Endothelial cell of umbilical vein (primary cell): ENCODE measurements around the gene CRELD2. TPM values are rescaled to one million over a fixed set of nuclear protein-coding genes. Genes with fewer than 3 reads are reported as not detected.
A peak's percentile ranks its signal among the peaks of the same experiment; 100 is the strongest.

Experiments used
- BruUV-seq: library from RNA; stranded (reverse); fragments of 400-500 nt; replicated peaks from 2 replicates; lab custom pipeline; 2021; lab: Mats Ljungman, UMichigan
- CTCF ChIA-PET: fragments of 300-600, 350-600 bp; sonication (Branson Sonifier 250); formaldehyde crosslinking; loops from one replicate; lab custom pipeline; 2021; ENCODE audit warnings: antibody characterized with exemption, inconsistent platforms; lab: Charles Lee
- POLR2A ChIA-PET: fragments of 300-600, 350-600 bp; sonication (Branson Sonifier 250); formaldehyde crosslinking; loops from one replicate; lab custom pipeline; 2021; ENCODE audit warnings: antibody characterized with exemption, inconsistent platforms; lab: Charles Lee
- DNase-seq: peaks from one replicate; pipeline ENCODE4 v3.0.0-alpha.2; 2011; ENCODE audit warnings: low read depth, low spot score
- FAIRE-seq: peaks from 2 replicates; lab custom pipeline; 2011; peaks lifted over from hg19 to GRCh38; lab: Jason Lieb, UNC
- H2AFZ ChIP-seq: 2 replicates; pipeline ENCODE4 v1.6.0; 2012; ENCODE audit warnings: low read depth, low read length, control low read depth, inconsistent platforms
- H3K27ac ChIP-seq: 2 replicates; pipeline ENCODE4 v1.5.1; 2011; ENCODE audit warnings: low read depth, mild to moderate bottlenecking, control low read depth, low read length, moderate library complexity; ENCODE audit not compliant: insufficient read depth
- H3K27me3 ChIP-seq, 2 experiments: 2 replicates each; pipeline versions ENCODE4 v1.6.0 to v1.6.1; 2011; ENCODE audit warnings: low read length in 2 of 2, mixed read lengths in 1 of 2; ENCODE audit not compliant: control insufficient read depth in 2 of 2, insufficient read depth in 2 of 2
- H3K36me3 ChIP-seq, 2 experiments: 2 replicates in 1 of 2; 3 replicates in 1 of 2; pipeline ENCODE4 v1.5.1; 2011; ENCODE audit warnings: low read length in 2 of 2, mild to moderate bottlenecking in 1 of 2, moderate library complexity in 1 of 2; ENCODE audit not compliant: control insufficient read depth in 2 of 2, insufficient read depth in 2 of 2; ENCODE audit errors: extremely low read depth in 1 of 2
- H3K4me1 ChIP-seq: 3 replicates; pipeline ENCODE4 v1.5.1; 2011; ENCODE audit warnings: mild to moderate bottlenecking, low read length; ENCODE audit not compliant: control insufficient read depth, insufficient read depth; ENCODE audit errors: extremely low read depth
- H3K4me2 ChIP-seq: 2 replicates; pipeline ENCODE4 v1.6.1; 2011; ENCODE audit warnings: low read length, control low read depth, mixed read lengths; ENCODE audit not compliant: insufficient read depth
- H3K4me3 ChIP-seq, 3 experiments: fragments of 200-600 bp in 1 of 3; sonication (generic), shearing (Covaris generic) in 1 of 3; replicated peaks in 1 of 3; 2 replicates each; pipeline ENCODE4 v1.5.1; 2011 to 2016; ENCODE audit warnings: control low read depth in 3 of 3, low read length in 3 of 3, mild to moderate bottlenecking in 2 of 3, inconsistent platforms in 1 of 3, low read depth in 1 of 3, moderate library complexity in 1 of 3; ENCODE audit not compliant: insufficient read depth in 1 of 3
- H3K79me2 ChIP-seq: 2 replicates; pipeline ENCODE4 v1.6.0; 2012; ENCODE audit warnings: low read length, inconsistent platforms; ENCODE audit not compliant: control insufficient read depth, insufficient read depth
- H3K9ac ChIP-seq: replicated peaks from 2 replicates; pipeline ENCODE3; 2011; ENCODE audit warnings: low read length, control low read depth; ENCODE audit not compliant: insufficient read depth; ENCODE audit errors: extremely low read depth
- H3K9me1 ChIP-seq: replicated peaks from 3 replicates; pipeline ENCODE4 v1.6.0; 2011; ENCODE audit warnings: mild to moderate bottlenecking, low read length; ENCODE audit not compliant: control insufficient read depth, insufficient read depth; ENCODE audit errors: extremely low read depth
- H3K9me3 ChIP-seq: replicated peaks from 2 replicates; pipeline ENCODE4 v1.5.1; 2012; ENCODE audit warnings: low read length, inconsistent platforms; ENCODE audit not compliant: control insufficient read depth, insufficient read depth
- H4K20me1 ChIP-seq: replicated peaks from 2 replicates; pipeline ENCODE3; 2011; ENCODE audit warnings: mild to moderate bottlenecking, low read length; ENCODE audit not compliant: control insufficient read depth, insufficient read depth; ENCODE audit errors: extremely low read depth
- EZH2 ChIP-seq: IDR thresholded peaks from 2 replicates; pipeline ENCODE4 v1.6.1; 2012; ENCODE audit warnings: borderline replicate concordance, low read depth, mild to moderate bottlenecking, moderate library complexity, low read length, inconsistent platforms; ENCODE audit not compliant: severe bottlenecking
- GATA2 ChIP-seq: IDR thresholded peaks from 2 replicates; pipeline ENCODE4 v1.7.0; 2011; ENCODE audit warnings: low read depth, mild to moderate bottlenecking, moderate library complexity, mixed read lengths, low read length; ENCODE audit not compliant: insufficient read length, insufficient read depth
- MYC ChIP-seq: IDR thresholded peaks from one replicate; pipeline ENCODE4 v1.6.1; 2011; ENCODE audit warnings: mild to moderate bottlenecking, low read depth, low read length
- POLR2AphosphoS5 ChIP-seq: IDR thresholded peaks from 2 replicates; pipeline ENCODE4 v1.6.1; 2012; ENCODE audit warnings: low read depth, mild to moderate bottlenecking, control low read depth, low read length, moderate library complexity; ENCODE audit not compliant: insufficient read depth
- dilution Hi-C: fragments of 300-500 bp; cut with MboI; formaldehyde crosslinking; loops from one replicate; pipeline ENCODE4 v1.15.0; 2019; ENCODE audit warnings: low sequenced_read_pairs; ENCODE audit not compliant: extremely low pct_ligation_motif_present
- intact Hi-C: fragments of 100-400 bp; cut with micrococcal nuclease; formaldehyde crosslinking; loops from one replicate; pipeline ENCODE4 v1.10.0; 2022
- polyA plus RNA-seq, 4 experiments: library from polyadenylated mRNA; depleted of rRNA in 3 of 4; stranded (reverse) in 3 of 4; unstranded in 1 of 4; fragments of >200 nt; gene quantifications; 2 replicates each; pipeline versions ENCODE4 v1.2.1 to v1.2.3, GENCODE V29; 2011 to 2012; ENCODE audit warnings: missing spikeins in 1 of 4
- total RNA-seq: library from RNA; stranded (reverse); gene quantifications from 2 replicates; pipeline ENCODE4 v1.2.3, GENCODE V29; 2021
- TF ChIP-seq, protein P1 (sequence below): IDR thresholded peaks from 2 replicates; pipeline ENCODE4 v1.6.1; 2011; ENCODE audit not compliant: insufficient read depth, insufficient read length
- TF ChIP-seq, protein P2 (sequence below), 2 donors: IDR thresholded peaks; 1 replicate in 1 of 2; 2 replicates in 1 of 2; pipeline ENCODE4 v1.5.1; 2011; ENCODE audit warnings: low read length in 2 of 2, mild to moderate bottlenecking in 2 of 2, moderate library complexity in 2 of 2, control low read depth in 1 of 2, inconsistent platforms in 1 of 2, low read depth in 1 of 2; ENCODE audit not compliant: insufficient read depth in 1 of 2; ENCODE audit errors: extremely low read depth in 1 of 2

Gene CRELD2
- total and polyA plus RNA-seq, 2 donors (not counting 3 experiments of a cell fraction or from before 2014, with no cell fraction given), result 71.0 to 86.3 TPM

- Histone ChIP-seq H3K4me2 (no peak overlapping the region), H3K79me2 (no peaks in the 10 kb centered on the region), H4K20me1 (no peaks in the 10 kb centered on the region), H3K36me3 (peaks cover 0 to 19% of the 10 kb centered on the region in 2 experiments), H2AFZ (no peak overlapping the region), H3K9me3 (no peaks in the 10 kb centered on the region), H3K4me3 (no peak overlapping the region), H3K9ac (no peak overlapping the region), H3K27ac (no peak overlapping the region), H3K27me3 (no peaks in the 10 kb centered on the region), H3K9me1 (no peaks in the 10 kb centered on the region), H3K4me1 (no peaks in the 10 kb centered on the region)
- dilution Hi-C loops, result no loop called here
- BruUV-seq, result TSS peak; percentile 43
- FAIRE-seq (no peak), DNase-seq (no peak)
- ChIA-PET CTCF (no interaction called here), POLR2A (no interaction called here)
- intact Hi-C loops, result no loop called here
- no peak for TF ChIP-seq EZH2
- no peak for TF ChIP-seq MYC
- TF ChIP-seq, protein P1, sequence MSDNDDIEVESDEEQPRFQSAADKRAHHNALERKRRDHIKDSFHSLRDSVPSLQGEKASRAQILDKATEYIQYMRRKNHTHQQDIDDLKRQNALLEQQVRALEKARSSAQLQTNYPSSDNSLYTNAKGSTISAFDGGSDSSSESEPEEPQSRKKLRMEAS, result no peak
- TF ChIP-seq, protein P2, sequence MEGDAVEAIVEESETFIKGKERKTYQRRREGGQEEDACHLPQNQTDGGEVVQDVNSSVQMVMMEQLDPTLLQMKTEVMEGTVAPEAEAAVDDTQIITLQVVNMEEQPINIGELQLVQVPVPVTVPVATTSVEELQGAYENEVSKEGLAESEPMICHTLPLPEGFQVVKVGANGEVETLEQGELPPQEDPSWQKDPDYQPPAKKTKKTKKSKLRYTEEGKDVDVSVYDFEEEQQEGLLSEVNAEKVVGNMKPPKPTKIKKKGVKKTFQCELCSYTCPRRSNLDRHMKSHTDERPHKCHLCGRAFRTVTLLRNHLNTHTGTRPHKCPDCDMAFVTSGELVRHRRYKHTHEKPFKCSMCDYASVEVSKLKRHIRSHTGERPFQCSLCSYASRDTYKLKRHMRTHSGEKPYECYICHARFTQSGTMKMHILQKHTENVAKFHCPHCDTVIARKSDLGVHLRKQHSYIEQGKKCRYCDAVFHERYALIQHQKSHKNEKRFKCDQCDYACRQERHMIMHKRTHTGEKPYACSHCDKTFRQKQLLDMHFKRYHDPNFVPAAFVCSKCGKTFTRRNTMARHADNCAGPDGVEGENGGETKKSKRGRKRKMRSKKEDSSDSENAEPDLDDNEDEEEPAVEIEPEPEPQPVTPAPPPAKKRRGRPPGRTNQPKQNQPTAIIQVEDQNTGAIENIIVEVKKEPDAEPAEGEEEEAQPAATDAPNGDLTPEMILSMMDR (IDR thresholded peaks at IDR 0.05; ENCODE audit: extremely low read depth in 1 of 2, insufficient read depth in 1 of 2, low read depth in 1 of 2, low read length in 2 of 2), result no peak
- TF ChIP-seq POLR2AphosphoS5, result no peak
- no peak for TF ChIP-seq GATA2
These were observed 15.0 kb upstream of the CRELD2 start for GRCh38 chr22:49903322-49904039.
